CD4-positive, alpha-beta T cell treated with Interleukin-17A for 1 hour (primary cell): Measurements from ENCODE around the gene KRT4.
"Not testable (repeated sequence)": the region's sequence is repeated elsewhere in the genome, so short reads cannot be mapped to it uniquely, and the experiment has no call there.

ENCODE experiments used
- DNase-seq: peaks from one replicate; pipeline ENCODE4 v3.0.0-alpha.2; 2020

Gene KRT4

DNA sequence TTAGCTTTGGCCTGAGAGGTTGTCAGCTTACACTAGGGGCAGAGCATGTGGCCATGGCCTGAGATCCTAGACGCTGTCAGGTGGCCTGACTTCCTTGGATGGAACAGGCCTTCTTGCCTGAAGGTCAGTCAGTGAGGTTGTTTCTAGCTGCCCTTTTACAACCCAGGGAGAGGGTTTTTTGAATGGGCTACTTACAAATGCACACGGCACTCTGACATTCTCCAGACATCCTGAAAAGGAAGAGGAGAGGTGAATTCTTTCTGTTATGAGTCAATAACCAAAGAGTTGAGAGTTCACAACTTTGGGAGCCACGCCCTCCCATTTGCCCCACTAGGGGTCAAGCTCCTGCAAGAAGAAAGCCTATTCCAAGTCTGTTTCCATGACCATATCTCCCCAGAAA is 44.6 kb downstream of the KRT4 start:
- DNase-seq: no peak

DNA sequence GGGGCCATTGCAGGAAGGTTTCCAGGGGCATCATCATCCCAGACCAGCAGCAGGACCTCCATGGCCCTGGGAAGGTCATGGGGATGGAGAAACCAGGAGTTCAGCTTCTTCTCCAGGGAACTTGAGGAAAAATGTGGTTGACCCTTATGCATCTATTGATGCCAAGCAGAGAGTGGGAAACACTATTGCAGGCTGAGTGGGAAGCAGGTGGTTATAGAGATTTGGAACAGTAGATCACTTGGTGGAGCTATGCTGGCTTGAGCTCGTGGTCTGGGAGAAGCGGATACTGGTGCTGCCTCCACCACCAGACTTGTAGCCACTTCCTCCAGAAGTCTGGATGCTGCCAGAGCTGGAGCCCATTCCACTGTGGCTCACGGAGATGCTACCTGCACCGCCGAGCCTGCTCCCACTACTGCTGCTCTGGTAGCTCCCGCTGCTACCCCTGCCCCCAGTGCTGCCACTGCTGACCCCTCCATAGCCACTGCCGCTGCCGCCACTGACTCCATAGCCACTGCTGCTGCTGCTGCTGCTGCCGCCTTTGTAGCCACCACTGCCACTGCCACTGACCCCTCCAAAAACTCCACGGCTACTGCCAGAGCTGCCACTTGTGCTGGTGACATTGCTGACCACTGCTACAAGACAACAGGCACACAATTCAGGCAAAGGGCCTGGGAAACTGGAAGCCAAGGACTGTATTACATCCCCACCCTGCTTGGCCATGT is 45.3 kb downstream of the KRT4 start:
- DNase-seq: no peak

DNA sequence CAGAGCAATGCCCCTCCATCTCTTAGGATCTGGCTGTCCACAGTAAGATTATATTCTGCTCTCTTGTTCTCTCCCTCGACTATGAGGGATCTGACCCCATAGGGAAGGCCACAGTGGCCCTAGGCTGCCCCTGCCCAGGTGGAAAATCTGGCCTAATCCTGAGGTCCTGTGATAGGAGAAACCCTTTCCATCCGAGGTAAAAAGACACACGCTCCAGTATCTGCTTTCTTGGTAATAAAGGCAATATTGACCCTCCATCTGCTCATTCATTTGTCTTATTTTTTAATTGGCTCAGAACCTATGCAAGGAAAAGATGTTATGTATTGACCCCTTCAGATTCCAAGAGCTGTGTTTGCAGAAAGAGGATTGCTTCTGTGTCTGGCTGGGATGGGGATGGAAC is 46.5 kb downstream of the KRT4 start:
- DNase-seq: no peak

DNA sequence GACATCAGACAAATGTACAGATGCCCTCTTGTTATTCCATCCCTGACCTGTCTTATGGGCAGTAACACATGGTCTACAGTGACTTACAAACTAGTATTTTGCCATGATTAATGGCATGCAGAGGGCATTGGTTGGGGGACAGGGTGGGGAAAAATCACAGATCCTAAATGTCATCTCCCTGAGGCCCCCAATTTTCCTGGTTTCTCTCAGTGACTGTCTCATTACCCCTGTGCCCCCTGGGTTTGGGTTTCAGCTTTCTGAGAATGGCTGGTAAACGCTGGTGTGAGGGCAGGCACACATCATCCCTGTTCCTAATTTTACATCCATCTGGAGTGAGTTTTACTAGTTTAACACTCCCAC is 46.9 kb downstream of the KRT4 start:
- DNase-seq: no peak

DNA sequence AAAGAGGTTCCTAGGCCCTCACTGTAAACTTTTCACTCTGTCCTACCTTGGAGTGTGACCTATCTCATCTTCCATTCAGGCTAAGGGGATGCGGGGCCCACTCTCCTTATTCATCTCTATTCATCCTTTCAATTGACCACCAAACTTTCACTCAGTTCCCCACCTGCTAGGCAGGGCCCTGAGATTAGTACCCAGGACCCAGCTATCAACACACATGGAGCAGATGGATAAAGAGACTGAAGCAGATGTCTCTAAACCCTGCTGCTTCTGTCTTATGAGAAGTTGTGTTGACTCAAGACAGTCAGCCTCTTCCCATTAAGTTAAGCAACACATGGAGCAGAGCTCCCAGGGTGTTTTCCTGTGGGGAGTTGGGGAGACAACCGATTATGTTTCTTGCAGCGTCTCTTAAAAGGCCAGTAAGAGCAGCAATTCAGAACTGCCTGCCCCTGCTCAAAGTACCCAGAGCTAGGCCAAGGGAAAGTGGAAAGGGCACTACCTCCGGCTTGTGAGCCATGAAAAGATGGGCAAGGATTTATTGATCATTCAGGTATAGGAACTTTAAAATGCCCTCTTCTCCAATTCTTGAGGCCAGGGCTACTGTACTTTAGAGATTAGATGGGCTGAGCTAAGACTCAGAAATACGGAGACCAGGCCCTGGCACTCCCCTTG is 47.4 kb downstream of the KRT4 start:
- no peak for DNase-seq

DNA sequence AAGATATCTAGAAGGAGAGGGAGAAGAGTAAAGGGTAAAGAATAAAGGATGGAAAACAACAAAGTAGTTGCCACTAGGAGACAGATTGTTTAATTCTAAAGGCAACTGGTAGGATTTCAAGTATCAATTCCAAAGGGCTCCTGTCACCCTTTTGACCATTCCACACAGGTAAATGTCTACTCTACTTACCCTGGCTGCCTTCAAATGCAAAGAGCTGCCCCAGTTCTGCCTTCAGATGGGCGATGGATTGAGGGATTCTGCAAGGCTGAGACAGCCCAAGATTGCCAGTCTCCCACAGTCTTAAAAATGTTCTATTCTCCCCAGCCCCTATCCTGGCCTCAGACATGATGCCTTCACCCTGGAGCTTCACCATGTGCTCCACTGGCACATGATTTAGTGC is 48.2 kb downstream of the KRT4 start:
- no peak for DNase-seq

DNA sequence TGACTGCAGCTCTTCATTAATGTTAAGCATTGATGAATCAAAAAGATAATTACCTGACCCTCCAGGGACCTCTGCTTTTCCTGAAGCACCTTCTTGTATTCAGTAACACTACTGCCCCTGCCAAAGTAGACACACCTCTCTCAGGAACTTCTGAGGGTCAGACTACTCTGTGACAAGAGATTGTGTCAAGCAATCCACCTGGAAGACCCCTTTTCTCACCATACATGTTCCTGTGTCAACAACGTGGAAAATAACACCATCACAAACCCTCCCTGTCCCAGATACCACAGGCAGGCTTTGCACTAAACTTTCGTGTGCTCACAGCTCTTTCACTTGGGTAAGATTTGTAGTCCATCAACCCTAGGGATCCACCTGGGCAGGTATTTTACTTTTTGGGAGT is 49.9 kb downstream of the KRT4 start:
- no peak for DNase-seq

DNA sequence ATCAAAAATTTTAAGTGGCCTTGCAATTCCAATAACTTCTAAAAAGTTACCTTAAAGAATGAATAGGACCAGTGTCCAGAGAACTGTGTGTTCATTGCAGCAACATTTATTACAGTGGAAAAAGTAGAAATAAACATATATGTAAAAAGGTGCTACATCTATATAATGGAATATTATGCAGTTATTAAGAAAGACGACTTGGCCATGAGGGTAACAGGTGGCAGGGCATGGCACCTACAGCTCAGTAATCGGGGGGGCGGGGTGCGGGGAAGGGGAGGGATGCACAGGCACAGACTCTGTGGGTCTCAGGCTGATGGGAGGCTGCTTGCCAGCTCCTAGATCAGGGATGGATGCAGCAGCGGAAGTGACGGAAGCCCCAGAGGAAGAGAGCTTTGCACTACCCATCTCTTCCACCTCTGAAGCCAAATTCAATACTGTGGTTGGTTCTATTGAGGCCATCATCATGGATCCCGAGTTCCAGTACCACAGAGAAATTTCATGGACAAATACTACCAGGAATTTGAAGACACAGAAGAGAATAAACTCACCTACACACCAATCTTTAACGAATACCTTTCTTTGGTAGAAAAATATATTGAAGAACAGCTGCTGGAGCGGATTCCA is 50.8 kb downstream of the KRT4 start:
- DNase-seq: no peak

DNA sequence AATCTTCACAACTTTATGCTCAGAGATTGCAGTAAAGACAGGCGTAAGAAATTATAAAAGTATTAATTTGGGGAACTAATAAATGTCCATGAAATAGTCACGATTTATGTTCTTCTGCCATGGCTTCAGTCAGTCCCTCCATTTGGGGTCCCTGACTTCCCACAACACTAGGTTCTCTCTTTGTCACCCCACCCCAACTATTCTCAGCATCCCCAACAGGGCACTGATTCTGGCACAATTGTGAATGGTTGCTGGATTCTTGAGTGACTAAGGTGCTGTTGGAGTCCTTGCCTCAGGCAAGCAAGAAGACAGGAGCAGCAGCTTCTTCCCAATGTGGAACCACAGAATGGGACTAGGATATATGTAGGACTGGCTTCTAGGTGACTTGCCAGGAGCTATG is 52.1 kb downstream of the KRT4 start:
- DNase-seq: no peak

DNA sequence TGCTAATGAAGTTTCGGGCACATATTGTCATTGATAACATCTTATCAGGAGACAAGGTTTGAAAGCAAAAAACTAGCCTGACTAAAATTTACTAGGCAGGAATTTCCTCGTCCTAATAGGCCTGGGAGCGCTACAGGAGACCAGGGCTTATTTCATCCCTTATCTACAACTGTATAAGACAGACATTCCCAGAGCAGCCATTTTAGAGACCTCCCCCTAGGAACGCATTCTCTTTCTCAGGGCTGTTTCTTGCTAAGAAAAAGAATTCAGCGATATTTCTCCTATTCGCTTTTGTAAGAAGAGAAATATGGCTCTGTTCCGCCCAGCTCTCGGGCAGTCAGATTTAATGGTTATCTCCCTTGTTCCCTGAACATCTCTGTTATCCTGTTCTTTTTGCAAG is 52.7 kb downstream of the KRT4 start:
- DNase-seq: not testable (repeated sequence)

DNA sequence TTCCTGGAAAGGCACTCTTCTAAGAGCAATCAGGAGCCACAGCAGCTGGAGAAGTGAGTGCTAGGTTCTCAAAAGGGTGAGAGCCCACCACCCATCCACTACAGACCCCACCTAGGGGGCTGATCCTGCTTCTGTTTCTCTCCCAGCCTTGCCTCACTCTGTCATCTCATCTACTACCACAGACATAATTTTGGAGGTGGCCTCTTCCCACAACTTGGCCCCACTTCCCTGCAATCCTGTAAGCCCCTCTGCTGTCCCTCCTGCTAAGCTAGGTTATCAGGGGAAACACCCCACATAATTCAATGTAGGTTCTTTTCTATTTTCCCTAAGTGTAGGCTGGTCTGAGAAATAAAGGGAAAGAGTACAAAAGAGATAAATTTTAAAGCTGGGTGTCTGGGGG is 53.3 kb downstream of the KRT4 start:
- no peak for DNase-seq

DNA sequence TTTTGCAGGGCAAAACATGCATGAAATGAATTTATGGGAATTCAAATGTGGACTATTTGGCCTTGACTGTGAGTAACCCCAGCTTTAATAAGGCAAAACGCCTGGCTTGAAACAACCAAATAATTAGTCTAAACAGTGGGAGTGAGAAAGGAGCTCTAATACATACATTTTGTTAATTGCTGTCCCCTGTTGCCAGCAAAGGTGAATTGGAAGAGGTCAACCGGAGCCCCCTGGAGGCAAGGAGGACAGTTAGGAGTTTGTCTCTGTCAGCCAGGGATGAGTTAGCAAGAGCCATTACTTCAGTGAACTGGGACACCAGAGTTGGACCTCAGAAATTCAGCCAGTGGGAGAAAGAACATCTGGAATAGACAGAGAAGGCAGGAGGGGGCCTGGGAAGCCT is 54.2 kb downstream of the KRT4 start:
- no peak for DNase-seq

DNA sequence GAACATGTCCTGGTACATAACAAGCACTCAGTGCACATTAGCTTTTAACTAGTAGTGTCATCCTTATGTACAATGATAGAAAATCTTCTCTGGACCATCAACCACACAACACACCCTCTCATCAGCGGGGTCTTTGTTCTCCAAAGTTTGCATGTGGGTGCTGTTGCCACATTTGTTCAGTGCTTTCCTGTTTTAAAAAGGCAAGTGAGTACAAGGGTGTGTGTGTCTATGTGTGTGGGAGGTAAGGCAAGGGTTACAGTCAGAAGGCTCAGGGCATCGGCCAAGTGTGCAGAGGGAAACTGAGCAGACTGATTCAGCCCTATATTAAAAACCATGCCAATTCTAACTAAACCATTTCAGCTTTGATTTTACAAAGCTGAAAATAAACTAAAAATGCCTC is 54.7 kb downstream of the KRT4 start:
- DNase-seq: no peak

DNA sequence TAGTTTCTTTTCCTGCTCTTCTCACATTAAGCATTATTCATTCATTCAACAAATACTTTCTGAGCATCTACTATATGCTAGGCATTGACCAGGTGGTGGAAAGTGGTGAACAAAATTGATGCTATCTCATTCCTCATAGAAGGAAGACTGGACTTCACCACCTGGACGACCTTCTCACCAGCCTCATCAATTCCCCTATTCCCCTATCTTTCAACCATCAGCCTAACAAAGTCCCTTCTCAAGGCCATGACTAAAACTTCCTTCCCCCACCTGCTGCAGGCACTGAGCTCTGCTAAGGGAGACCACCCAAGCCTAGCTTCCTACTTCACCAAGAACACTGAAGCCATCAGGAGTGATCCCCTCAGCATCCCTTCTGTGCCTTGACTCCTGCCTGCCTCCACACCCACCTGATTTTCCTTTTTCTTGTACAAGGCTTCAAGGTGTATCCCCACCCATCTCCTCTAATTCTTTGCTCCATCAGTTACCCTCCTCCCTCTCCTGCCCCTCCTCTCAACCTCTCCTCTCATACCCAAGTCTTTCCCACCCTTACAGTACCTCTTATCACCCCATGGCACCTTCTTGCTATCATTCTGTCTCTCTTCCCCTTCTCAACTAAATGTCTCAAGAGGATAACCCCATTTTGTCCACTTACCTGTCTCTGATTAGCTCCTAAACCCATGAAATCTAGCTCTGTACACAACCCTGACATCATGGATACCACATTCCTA is 56.3 kb downstream of the KRT4 start:
- no peak for DNase-seq
